ENCODE results near the gene TAGLN2. TPM values are rescaled to one million over a fixed set of nuclear protein-coding genes. Genes with fewer than 3 reads are reported as not detected.
A peak's percentile ranks its signal among the peaks of the same experiment; 100 is the strongest.

TAGLN2 gene
- total and polyA plus RNA-seq, 9 of the 15 experiments (the other 6 are each of a cell fraction or from before 2014, with no cell fraction given) = 192 to 683 (median 455) TPM

DNA sequence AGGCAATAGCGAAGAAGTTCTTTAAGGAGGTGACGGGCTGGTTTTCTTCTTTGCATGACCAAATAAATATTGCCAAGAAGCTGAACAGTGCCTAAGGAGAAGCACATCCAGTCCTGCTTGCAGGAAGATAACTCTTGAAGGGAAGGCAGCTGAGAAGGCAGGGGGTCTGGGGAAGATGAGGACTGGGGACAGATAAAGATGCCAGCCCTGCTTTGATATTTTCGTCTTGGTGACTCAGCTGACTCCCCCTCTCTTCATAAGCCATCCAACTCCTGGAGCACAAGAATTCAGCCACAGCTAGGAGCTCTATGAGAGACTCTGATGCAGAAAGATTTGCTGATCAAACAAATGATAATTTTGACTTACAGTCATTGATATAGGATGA is 28.8 kb downstream of the TAGLN2 start:
- Histone ChIP-seq H4K20me1 (replicated peaks; ENCODE audit: control insufficient read depth, insufficient read depth, low read length) (no peaks in the 10 kb centered on the region), H3K4me1 (replicated peaks in 1 of 2; ENCODE audit: control insufficient read depth in 2 of 2, insufficient read depth in 2 of 2, low read length in 2 of 2) (peaks cover 18 to 33% of the 10 kb centered on the region in 2 experiments), H3K9me3 (replicated peaks; ENCODE audit: control insufficient read depth, insufficient read depth, low read depth, low read length) (no peaks in the 10 kb centered on the region), H2AFZ (ENCODE audit: low read depth, low read length) (no peak overlapping the region), H3K79me2 (ENCODE audit: control insufficient read depth, insufficient read depth, low read length) (no peaks in the 10 kb centered on the region), H3K36me3 (ENCODE audit: control insufficient read depth, insufficient read depth, low read length) (no peaks in the 10 kb centered on the region), H3K9me1 (ENCODE audit: control insufficient read depth, insufficient read depth, low read length) (no peaks in the 10 kb centered on the region), H3K27ac (ENCODE audit: extremely low read depth, low read depth, low read length) (no peak overlapping the region), H3K4me2 (ENCODE audit: insufficient read depth, low read length) (0 out of 2 replicates have a peak overlapping the region, but pooled peaks have one; percentile 27), H3K27me3 (ENCODE audit: control insufficient read depth in 2 of 2, insufficient read depth in 2 of 2, low read length in 2 of 2) (0 out of 5 replicates have a peak, but pooled peaks cover 0 to 4% of the 10 kb centered on the region in 2 experiments), H3K4me3 (no peak overlapping the region), H3K9ac (ENCODE audit: insufficient read depth in 1 of 2, low read depth in 2 of 2, low read length in 2 of 2) (no peak overlapping the region)
- no TSS peak for BruUV-seq (replicated peaks)
- intact Hi-C loops (cut with micrococcal nuclease) (no loop called here), in situ Hi-C loops (cut with MboI) (no loop called here)
- DNase-seq (ENCODE audit: extremely low read depth in 1 of 4, low spot score in 3 of 4) = peak in 2 of 4 experiments; percentile 58 to 62
- WGBS (ENCODE audit: insufficient coverage, low coverage, missing lambda C conversion rate) = 5% methylated on average over 3 of the region's 3 CpGs
- POLR2A ChIA-PET = interaction anchor here (0.6 to 0.7 kb wide), 2 partner anchors 23 to 81 kb away, joined by 3 read pairs; no protein-coding TSS in a partner anchor
- FAIRE-seq = peak; percentile 76
- ATAC-seq = no peak
- CTCF ChIA-PET (ENCODE audit: low intra/inter-chr PET ratio) = no interaction called here
- TF ChIP-seq POLR2A (conservative IDR thresholded peaks at IDR 0.05) (no peak), TAF7 (tag; IDR thresholded peaks at IDR 0.05) (no peak), HCFC1 (IDR thresholded peaks at IDR 0.05; ENCODE audit: low read depth, low read length) (no peak), E2F8 (IDR thresholded peaks at IDR 0.05; ENCODE audit: low read depth, partially characterized antibody) (no peak), JUND (IDR thresholded peaks at IDR 0.05; ENCODE audit: borderline replicate concordance, low read depth, low read length) (peak; percentile 37; the same call in 1 of the 2 replicates), JUND (tag; IDR thresholded peaks at IDR 0.05; ENCODE audit: borderline replicate concordance, low read depth, low read length) (no peak), TCF3 (CRISPR knock-in tag; IDR thresholded peaks at IDR 0.05) (peak; percentile 43; the same call in 1 of the 2 replicates), POLR2B (IDR thresholded peaks at IDR 0.05; ENCODE audit: low read depth, partially characterized antibody) (no peak), ZNF146 (CRISPR knock-in tag; IDR thresholded peaks at IDR 0.05; ENCODE audit: unreplicated experiment) (no peak), E2F1 (CRISPR knock-in tag; IDR thresholded peaks at IDR 0.05) (no peak), ZNF316 (IDR thresholded peaks at IDR 0.05) (peak; percentile 42; the same call in 1 of the 2 replicates), TAF15 (IDR thresholded peaks at IDR 0.05; ENCODE audit: low read depth, low read length) (no peak), DNMT1 (IDR thresholded peaks at IDR 0.05) (no peak), ARID1B (IDR thresholded peaks at IDR 0.05) (0 out of 2 replicates have a peak, but pooled peaks have one; percentile 17), MAX (CRISPR knock-in tag; IDR thresholded peaks at IDR 0.05) (no peak)
- TF ChIP-seq, protein P1, sequence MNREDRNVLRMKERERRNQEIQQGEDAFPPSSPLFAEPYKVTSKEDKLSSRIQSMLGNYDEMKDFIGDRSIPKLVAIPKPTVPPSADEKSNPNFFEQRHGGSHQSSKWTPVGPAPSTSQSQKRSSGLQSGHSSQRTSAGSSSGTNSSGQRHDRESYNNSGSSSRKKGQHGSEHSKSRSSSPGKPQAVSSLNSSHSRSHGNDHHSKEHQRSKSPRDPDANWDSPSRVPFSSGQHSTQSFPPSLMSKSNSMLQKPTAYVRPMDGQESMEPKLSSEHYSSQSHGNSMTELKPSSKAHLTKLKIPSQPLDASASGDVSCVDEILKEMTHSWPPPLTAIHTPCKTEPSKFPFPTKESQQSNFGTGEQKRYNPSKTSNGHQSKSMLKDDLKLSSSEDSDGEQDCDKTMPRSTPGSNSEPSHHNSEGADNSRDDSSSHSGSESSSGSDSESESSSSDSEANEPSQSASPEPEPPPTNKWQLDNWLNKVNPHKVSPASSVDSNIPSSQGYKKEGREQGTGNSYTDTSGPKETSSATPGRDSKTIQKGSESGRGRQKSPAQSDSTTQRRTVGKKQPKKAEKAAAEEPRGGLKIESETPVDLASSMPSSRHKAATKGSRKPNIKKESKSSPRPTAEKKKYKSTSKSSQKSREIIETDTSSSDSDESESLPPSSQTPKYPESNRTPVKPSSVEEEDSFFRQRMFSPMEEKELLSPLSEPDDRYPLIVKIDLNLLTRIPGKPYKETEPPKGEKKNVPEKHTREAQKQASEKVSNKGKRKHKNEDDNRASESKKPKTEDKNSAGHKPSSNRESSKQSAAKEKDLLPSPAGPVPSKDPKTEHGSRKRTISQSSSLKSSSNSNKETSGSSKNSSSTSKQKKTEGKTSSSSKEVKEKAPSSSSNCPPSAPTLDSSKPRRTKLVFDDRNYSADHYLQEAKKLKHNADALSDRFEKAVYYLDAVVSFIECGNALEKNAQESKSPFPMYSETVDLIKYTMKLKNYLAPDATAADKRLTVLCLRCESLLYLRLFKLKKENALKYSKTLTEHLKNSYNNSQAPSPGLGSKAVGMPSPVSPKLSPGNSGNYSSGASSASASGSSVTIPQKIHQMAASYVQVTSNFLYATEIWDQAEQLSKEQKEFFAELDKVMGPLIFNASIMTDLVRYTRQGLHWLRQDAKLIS (CRISPR knock-in tag; IDR thresholded peaks at IDR 0.05) = no peak
